ENCODE measurements around the gene LINGO1.

Gene LINGO1

GRCh38 chr15:77569729-77570125 is 63.0 kb downstream of the LINGO1 start:
- DNase-seq (ENCODE audit: low read depth): no peak

DNA sequence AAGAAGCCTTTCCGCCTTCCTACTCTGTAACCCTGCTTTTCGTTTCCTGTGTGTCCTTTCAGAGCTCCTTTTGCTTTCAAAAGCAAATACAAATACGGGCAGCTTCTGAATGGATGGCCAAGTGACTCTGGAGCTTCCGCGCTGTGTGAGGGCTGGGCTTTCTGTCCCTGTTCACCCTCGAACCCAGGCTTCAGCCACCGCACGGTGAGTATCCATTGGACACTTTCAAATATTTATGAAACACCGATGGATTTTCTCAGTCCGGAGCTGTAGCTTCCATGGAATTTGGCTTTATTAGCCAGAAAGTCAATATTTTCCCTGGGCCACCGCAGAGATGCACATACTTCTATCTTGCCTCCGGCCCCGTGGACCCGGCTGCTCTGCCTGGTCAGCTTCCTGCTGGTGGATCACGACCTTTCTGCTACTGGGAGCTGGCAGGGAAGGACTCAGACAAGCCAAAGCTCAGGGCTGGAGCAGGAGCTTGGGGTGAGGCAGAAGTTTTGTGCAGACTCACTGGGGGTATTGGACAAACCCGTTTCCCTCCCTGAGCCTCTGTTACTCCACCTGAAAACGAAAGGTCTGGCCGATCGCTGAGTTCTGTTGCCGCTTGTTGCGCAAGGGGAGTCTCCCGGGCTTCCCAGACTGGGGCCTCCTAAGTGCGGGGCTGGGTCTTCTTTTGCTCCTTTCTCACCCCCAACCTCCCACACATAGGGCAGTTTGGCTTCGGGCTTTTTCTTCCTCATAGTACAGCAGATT is 63.6 kb downstream of the LINGO1 start:
- no peak for DNase-seq (ENCODE audit: low read depth)

GRCh38 chr15:77568014-77568972 is 64.4 kb downstream of the LINGO1 start:
- DNase-seq (ENCODE audit: low read depth): no peak

- no peak for DNase-seq (ENCODE audit: low read depth)
Measured at GRCh38 chr15:77567202-77567601, 65.5 kb downstream of the LINGO1 start.

GRCh38 chr15:77566092-77566491 is 66.6 kb downstream of the LINGO1 start:
- no peak for DNase-seq (ENCODE audit: low read depth)

- DNase-seq (ENCODE audit: low read depth): no peak
Measured at GRCh38 chr15:77565378-77565915, 67.3 kb downstream of the LINGO1 start.

GRCh38 chr15:77564938-77565337 is 67.8 kb downstream of the LINGO1 start:
- no peak for DNase-seq (ENCODE audit: low read depth)

DNA sequence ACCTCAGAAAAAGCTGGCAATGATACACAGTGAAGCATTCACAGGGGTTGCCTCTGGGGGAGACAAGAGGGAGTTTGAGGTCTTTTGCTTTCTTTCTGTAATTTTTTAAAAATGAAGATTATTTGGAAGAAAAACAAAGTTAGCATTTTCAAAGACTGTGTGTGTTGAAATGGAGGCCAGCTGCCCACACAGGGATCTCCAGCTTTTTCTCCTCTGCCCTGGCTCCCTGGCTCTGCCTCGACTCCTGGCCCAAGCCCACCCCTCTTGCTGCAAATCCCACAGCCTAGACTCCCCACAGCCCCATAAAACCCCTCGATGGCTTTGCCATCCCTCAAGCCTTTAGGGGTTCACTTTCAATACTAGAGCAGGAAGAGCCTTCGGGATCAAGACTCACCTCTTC is 68.4 kb downstream of the LINGO1 start:
- DNase-seq (ENCODE audit: low read depth): no peak

DNA sequence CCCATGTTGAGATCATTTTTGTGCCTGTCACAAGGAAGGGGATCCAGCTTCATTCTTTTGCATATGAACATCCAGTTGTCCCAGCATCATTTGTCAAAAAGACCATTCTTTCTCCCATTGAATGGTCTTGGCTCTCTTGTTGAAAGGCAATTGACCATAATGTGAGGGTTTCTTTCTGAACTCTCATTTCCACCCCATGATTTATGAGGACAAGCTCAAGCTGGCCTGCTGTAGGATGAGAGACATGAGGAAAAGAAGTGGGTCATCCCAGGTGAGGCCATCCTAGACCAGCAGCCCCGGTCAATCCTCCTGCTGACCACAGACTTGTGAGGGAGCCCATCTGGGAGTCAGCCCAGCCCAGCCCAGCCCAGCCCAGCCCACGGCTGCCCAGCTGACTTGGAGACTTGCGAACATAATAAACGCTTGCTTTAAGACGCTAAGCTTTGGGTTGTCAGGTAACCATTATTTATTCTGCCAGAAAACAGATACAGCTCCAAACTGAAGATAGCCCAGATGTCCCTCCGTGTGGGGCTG is 69.0 kb downstream of the LINGO1 start:
- DNase-seq (ENCODE audit: low read depth): no peak
